Mammary epithelial cell (primary cell): ENCODE results near the gene HSCB.

Experiments
- EZH2 ChIP-seq: IDR thresholded peaks from 2 replicates; pipeline ENCODE4 v1.6.1; 2012; ENCODE audit warnings: low read length, inconsistent platforms, borderline replicate concordance
- TF ChIP-seq, protein P1 (sequence below), 2 donors: IDR thresholded peaks in 1 of 2; conservative IDR thresholded peaks in 1 of 2; 2 replicates each; pipeline ENCODE4 v1.5.1; 2011 to 2012; ENCODE audit warnings: inconsistent platforms in 2 of 2, low read length in 2 of 2, mild to moderate bottlenecking in 2 of 2, control low read depth in 1 of 2, low read depth in 1 of 2; ENCODE audit not compliant: insufficient read depth in 1 of 2; ENCODE audit errors: extremely low read depth in 1 of 2

GRCh38 chr22:28793976-28794584 is 52.2 kb downstream of the HSCB start:
- TF ChIP-seq, protein P1, sequence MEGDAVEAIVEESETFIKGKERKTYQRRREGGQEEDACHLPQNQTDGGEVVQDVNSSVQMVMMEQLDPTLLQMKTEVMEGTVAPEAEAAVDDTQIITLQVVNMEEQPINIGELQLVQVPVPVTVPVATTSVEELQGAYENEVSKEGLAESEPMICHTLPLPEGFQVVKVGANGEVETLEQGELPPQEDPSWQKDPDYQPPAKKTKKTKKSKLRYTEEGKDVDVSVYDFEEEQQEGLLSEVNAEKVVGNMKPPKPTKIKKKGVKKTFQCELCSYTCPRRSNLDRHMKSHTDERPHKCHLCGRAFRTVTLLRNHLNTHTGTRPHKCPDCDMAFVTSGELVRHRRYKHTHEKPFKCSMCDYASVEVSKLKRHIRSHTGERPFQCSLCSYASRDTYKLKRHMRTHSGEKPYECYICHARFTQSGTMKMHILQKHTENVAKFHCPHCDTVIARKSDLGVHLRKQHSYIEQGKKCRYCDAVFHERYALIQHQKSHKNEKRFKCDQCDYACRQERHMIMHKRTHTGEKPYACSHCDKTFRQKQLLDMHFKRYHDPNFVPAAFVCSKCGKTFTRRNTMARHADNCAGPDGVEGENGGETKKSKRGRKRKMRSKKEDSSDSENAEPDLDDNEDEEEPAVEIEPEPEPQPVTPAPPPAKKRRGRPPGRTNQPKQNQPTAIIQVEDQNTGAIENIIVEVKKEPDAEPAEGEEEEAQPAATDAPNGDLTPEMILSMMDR (conservative IDR thresholded peaks at IDR 0.05 in 1 of 2, IDR thresholded peaks at IDR 0.05 in 1 of 2; ENCODE audit: extremely low read depth in 1 of 2, insufficient read depth in 1 of 2, low read depth in 1 of 2, low read length in 2 of 2), result no peak
- TF ChIP-seq EZH2, result no peak
